Measurements from ENCODE around the gene ABT1. TPM values are rescaled to one million over a fixed set of nuclear protein-coding genes. Genes with fewer than 3 reads are reported as not detected.

The ABT1 gene
- polyA plus RNA-seq, 1 donor, result 15.4 TPM

- Histone ChIP-seq H3K4me3 (ENCODE audit: low read length) (peak overlapping the region; percentile 65), H3K27ac (ENCODE audit: low read length) (peak overlapping the region; percentile 18), H3K36me3 (ENCODE audit: control insufficient read depth, insufficient read depth, low read length) (no peaks in the 10 kb centered on the region), H3K9me3 (ENCODE audit: control insufficient read depth, low read depth, low read length) (no peaks in the 10 kb centered on the region), H3K27me3 (ENCODE audit: control insufficient read depth, insufficient read depth, low read length) (peaks cover 21% of the 10 kb centered on the region), H3K4me1 (ENCODE audit: control insufficient read depth, insufficient read depth, low read length) (peaks cover 5% of the 10 kb centered on the region)
- DNase-seq, result peak; percentile 69 to 79
- no CpG with 5 or more reads among the region's 24 CpGs for WGBS (ENCODE audit: insufficient coverage, low lambda C conversion rate)
Measured at GRCh38 chr6:26571592-26572296, 25.0 kb upstream of the ABT1 start.

- H3K9me3 ChIP-seq (ENCODE audit: control insufficient read depth, low read depth, low read length), result no peaks in the 10 kb centered on the region
- WGBS (ENCODE audit: insufficient coverage, low lambda C conversion rate), result no CpG with 5 or more reads among the region's 10 CpGs
- H3K4me3 ChIP-seq (ENCODE audit: low read length), result no peak overlapping the region
- peaks cover 44% of the 10 kb centered on the region for H3K27me3 ChIP-seq (ENCODE audit: control insufficient read depth, insufficient read depth, low read length)
- H3K4me1 ChIP-seq (ENCODE audit: control insufficient read depth, insufficient read depth, low read length), result peaks cover 9% of the 10 kb centered on the region
- H3K27ac ChIP-seq (ENCODE audit: low read length), result no peak overlapping the region
- no peak for DNase-seq
- H3K36me3 ChIP-seq (ENCODE audit: control insufficient read depth, insufficient read depth, low read length), result no peaks in the 10 kb centered on the region
Measured at GRCh38 chr6:26575494-26575939, 21.2 kb upstream of the ABT1 start.

- DNase-seq, result no peak
- Histone ChIP-seq H3K4me1 (ENCODE audit: control insufficient read depth, insufficient read depth, low read length) (peaks cover 9% of the 10 kb centered on the region), H3K4me3 (ENCODE audit: low read length) (no peak overlapping the region), H3K27me3 (ENCODE audit: control insufficient read depth, insufficient read depth, low read length) (peaks cover 46% of the 10 kb centered on the region), H3K36me3 (ENCODE audit: control insufficient read depth, insufficient read depth, low read length) (no peaks in the 10 kb centered on the region), H3K9me3 (ENCODE audit: control insufficient read depth, low read depth, low read length) (no peaks in the 10 kb centered on the region), H3K27ac (ENCODE audit: low read length) (no peak overlapping the region)
- WGBS (ENCODE audit: insufficient coverage, low lambda C conversion rate), result 67% methylated on average over 1 of the region's 7 CpGs
Measured at GRCh38 chr6:26576407-26576843, 20.3 kb upstream of the ABT1 start.

- peak in 1 of 2 donors; percentile 41 for DNase-seq
- Histone ChIP-seq H3K4me3 (ENCODE audit: low read length) (peak overlapping the region; percentile 6), H3K36me3 (ENCODE audit: control insufficient read depth, insufficient read depth, low read length) (no peaks in the 10 kb centered on the region), H3K27me3 (ENCODE audit: control insufficient read depth, insufficient read depth, low read length) (peaks cover 52% of the 10 kb centered on the region), H3K4me1 (ENCODE audit: control insufficient read depth, insufficient read depth, low read length) (peaks cover 6% of the 10 kb centered on the region), H3K27ac (ENCODE audit: low read length) (no peak overlapping the region), H3K9me3 (ENCODE audit: control insufficient read depth, low read depth, low read length) (no peaks in the 10 kb centered on the region)
- WGBS (ENCODE audit: insufficient coverage, low lambda C conversion rate), result 7% methylated on average over 6 of the region's 31 CpGs
Measured at GRCh38 chr6:26576929-26577719, 19.6 kb upstream of the ABT1 start.

GRCh38 chr6:26577720-26578072 lies 19.1 kb upstream of the ABT1 start:
- H3K27ac ChIP-seq (ENCODE audit: low read length), result no peak overlapping the region
- no peaks in the 10 kb centered on the region for H3K9me3 ChIP-seq (ENCODE audit: control insufficient read depth, low read depth, low read length)
- H3K4me1 ChIP-seq (ENCODE audit: control insufficient read depth, insufficient read depth, low read length), result peaks cover 4% of the 10 kb centered on the region
- peaks cover 55% of the 10 kb centered on the region for H3K27me3 ChIP-seq (ENCODE audit: control insufficient read depth, insufficient read depth, low read length)
- WGBS (ENCODE audit: insufficient coverage, low lambda C conversion rate), result 0% methylated on average over 1 of the region's 17 CpGs
- no peaks in the 10 kb centered on the region for H3K36me3 ChIP-seq (ENCODE audit: control insufficient read depth, insufficient read depth, low read length)
- DNase-seq, result no peak
- H3K4me3 ChIP-seq (ENCODE audit: low read length), result no peak overlapping the region

- DNase-seq, result no peak
- Histone ChIP-seq H3K4me3 (ENCODE audit: low read length) (no peak overlapping the region), H3K9me3 (ENCODE audit: control insufficient read depth, low read depth, low read length) (no peaks in the 10 kb centered on the region), H3K27ac (ENCODE audit: low read length) (no peak overlapping the region), H3K36me3 (ENCODE audit: control insufficient read depth, insufficient read depth, low read length) (no peaks in the 10 kb centered on the region), H3K27me3 (ENCODE audit: control insufficient read depth, insufficient read depth, low read length) (peaks cover 59% of the 10 kb centered on the region), H3K4me1 (ENCODE audit: control insufficient read depth, insufficient read depth, low read length) (peaks cover 4% of the 10 kb centered on the region)
- 100% methylated on average over 1 of the region's 6 CpGs for WGBS (ENCODE audit: insufficient coverage, low lambda C conversion rate)
Measured at GRCh38 chr6:26578279-26578678, 18.5 kb upstream of the ABT1 start.

- peaks cover 63% of the 10 kb centered on the region for H3K27me3 ChIP-seq (ENCODE audit: control insufficient read depth, insufficient read depth, low read length)
- H3K4me3 ChIP-seq (ENCODE audit: low read length), result no peak overlapping the region
- no peak overlapping the region for H3K27ac ChIP-seq (ENCODE audit: low read length)
- no peaks in the 10 kb centered on the region for H3K36me3 ChIP-seq (ENCODE audit: control insufficient read depth, insufficient read depth, low read length)
- no peaks in the 10 kb centered on the region for H3K9me3 ChIP-seq (ENCODE audit: control insufficient read depth, low read depth, low read length)
- no peak for DNase-seq
- WGBS (ENCODE audit: insufficient coverage, low lambda C conversion rate), result no CpG with 5 or more reads among the region's 1 CpG
- H3K4me1 ChIP-seq (ENCODE audit: control insufficient read depth, insufficient read depth, low read length), result peaks cover 4% of the 10 kb centered on the region
Measured at GRCh38 chr6:26578741-26579140, 18.0 kb upstream of the ABT1 start.

GRCh38 chr6:26581164-26581915 lies 15.4 kb upstream of the ABT1 start:
- H3K4me3 ChIP-seq (ENCODE audit: low read length), result no peak overlapping the region
- H3K27ac ChIP-seq (ENCODE audit: low read length), result no peak overlapping the region
- no peaks in the 10 kb centered on the region for H3K9me3 ChIP-seq (ENCODE audit: control insufficient read depth, low read depth, low read length)
- H3K27me3 ChIP-seq (ENCODE audit: control insufficient read depth, insufficient read depth, low read length), result peaks cover 55% of the 10 kb centered on the region
- no peak for DNase-seq
- H3K4me1 ChIP-seq (ENCODE audit: control insufficient read depth, insufficient read depth, low read length), result peaks cover 4% of the 10 kb centered on the region
- WGBS (ENCODE audit: insufficient coverage, low lambda C conversion rate), result 50% methylated on average over 1 of the region's 4 CpGs
- H3K36me3 ChIP-seq (ENCODE audit: control insufficient read depth, insufficient read depth, low read length), result no peaks in the 10 kb centered on the region

GRCh38 chr6:26588965-26589364 lies 7.8 kb upstream of the ABT1 start:
- no peaks in the 10 kb centered on the region for H3K9me3 ChIP-seq (ENCODE audit: control insufficient read depth, low read depth, low read length)
- DNase-seq, result no peak
- no peak overlapping the region for H3K27ac ChIP-seq (ENCODE audit: low read length)
- H3K27me3 ChIP-seq (ENCODE audit: control insufficient read depth, insufficient read depth, low read length), result peaks cover 36% of the 10 kb centered on the region
- H3K36me3 ChIP-seq (ENCODE audit: control insufficient read depth, insufficient read depth, low read length), result no peaks in the 10 kb centered on the region
- no peak overlapping the region for H3K4me3 ChIP-seq (ENCODE audit: low read length)
- no CpG with 5 or more reads among the region's 21 CpGs for WGBS (ENCODE audit: insufficient coverage, low lambda C conversion rate)
- H3K4me1 ChIP-seq (ENCODE audit: control insufficient read depth, insufficient read depth, low read length), result no peaks in the 10 kb centered on the region

GRCh38 chr6:26592649-26593048 lies 4.1 kb upstream of the ABT1 start:
- WGBS (ENCODE audit: insufficient coverage, low lambda C conversion rate), result 94% methylated on average over 2 of the region's 4 CpGs
- Histone ChIP-seq H3K36me3 (ENCODE audit: control insufficient read depth, insufficient read depth, low read length) (no peaks in the 10 kb centered on the region), H3K27ac (ENCODE audit: low read length) (no peak overlapping the region), H3K4me1 (ENCODE audit: control insufficient read depth, insufficient read depth, low read length) (peaks cover 5% of the 10 kb centered on the region), H3K9me3 (ENCODE audit: control insufficient read depth, low read depth, low read length) (no peaks in the 10 kb centered on the region), H3K27me3 (ENCODE audit: control insufficient read depth, insufficient read depth, low read length) (peaks cover 35% of the 10 kb centered on the region), H3K4me3 (ENCODE audit: low read length) (no peak overlapping the region)
- no peak for DNase-seq

Measured in large intestine (tissue), 3 donors.